K562 (cell line): ENCODE results near the gene TPSAB1. TPM values are rescaled to one million over a fixed set of nuclear protein-coding genes. Genes with fewer than 3 reads are reported as not detected.
A peak's percentile ranks its signal among the peaks of the same experiment; 100 is the strongest.

ENCODE experiments used
- ATAC-seq: fragments of 200-7000 bp; cut with Tn5 transposase; 3 replicates; pipeline ENCODE4 v1.9.1; 2020; ENCODE audit warnings: moderate library complexity
- BruUV-seq: library from RNA; stranded (reverse); fragments of 400-500 nt; replicated peaks from 2 replicates; lab custom pipeline; 2021; lab: Mats Ljungman, UMichigan
- CTCF ChIA-PET: fragments of 300-600 bp; formaldehyde crosslinking; extraction: SDS; loops from one replicate; lab custom pipeline; 2021; ENCODE audit warnings: low intra/inter-chr PET ratio; lab: Yijun Ruan, JAX
- POLR2A ChIA-PET: fragments of 300-600, 350-650 bp; sonication (Branson Sonifier 250); formaldehyde crosslinking; extraction: SDS; loops from one replicate; lab custom pipeline; 2021; ENCODE audit warnings: antibody characterized with exemption, inconsistent platforms; lab: Yijun Ruan, JAX
- DNase-seq, 4 experiments: peaks; one replicate each; pipeline versions ENCODE4 v3.0.0 to v3.0.0-alpha.2; 2011 to 2018; ENCODE audit warnings: low spot score in 3 of 4, mixed read lengths in 3 of 4; ENCODE audit errors: extremely low read depth in 1 of 4
- FAIRE-seq: peaks from 2 replicates; lab custom pipeline; 2011; peaks lifted over from hg19 to GRCh38; lab: Jason Lieb, UNC
- H2AFZ ChIP-seq: 2 replicates; pipeline ENCODE4 v1.6.0; 2011; ENCODE audit warnings: low read depth, low read length, control low read depth, inconsistent platforms
- H3K27ac ChIP-seq: fragments of 200-600 bp; 3 replicates; pipeline ENCODE4 v1.8.0; 2011; ENCODE audit warnings: low read depth, mild to moderate bottlenecking, control low read depth, inconsistent platforms, low read length, moderate library complexity, mixed read lengths; ENCODE audit errors: extremely low read depth
- H3K27me3 ChIP-seq, 2 experiments: fragments of 300-600 bp in 1 of 2; 2 replicates in 1 of 2; 3 replicates in 1 of 2; pipeline versions ENCODE4 v1.6.0 to v1.8.0; 2011; ENCODE audit warnings: inconsistent platforms in 2 of 2, low read length in 2 of 2, mild to moderate bottlenecking in 1 of 2, mixed read lengths in 1 of 2, moderate library complexity in 1 of 2; ENCODE audit not compliant: control insufficient read depth in 2 of 2, insufficient read depth in 2 of 2
- H3K36me3 ChIP-seq: fragments of 300-600 bp; 3 replicates; pipeline ENCODE4 v1.8.0; 2011; ENCODE audit warnings: mild to moderate bottlenecking, low read length, inconsistent platforms; ENCODE audit not compliant: control insufficient read depth, insufficient read depth
- H3K4me1 ChIP-seq, 2 experiments: fragments of 200-600 bp in 1 of 2; replicated peaks in 1 of 2; 2 replicates in 1 of 2; 3 replicates in 1 of 2; pipeline versions ENCODE4 v1.5.1 to v1.8.0; 2011; ENCODE audit warnings: inconsistent platforms in 2 of 2, low read length in 2 of 2, mild to moderate bottlenecking in 1 of 2, mixed read lengths in 1 of 2, moderate library complexity in 1 of 2; ENCODE audit not compliant: control insufficient read depth in 2 of 2, insufficient read depth in 2 of 2
- H3K4me2 ChIP-seq: 2 replicates; pipeline ENCODE4 v1.6.1; 2011; ENCODE audit warnings: low read length, control low read depth, inconsistent platforms, mixed read lengths; ENCODE audit not compliant: insufficient read depth
- H3K4me3 ChIP-seq: fragments of 200-600 bp; sonication (generic), shearing (Covaris generic); 2 replicates; pipeline ENCODE4 v1.5.1; 2016; ENCODE audit warnings: control low read depth, inconsistent platforms
- H3K79me2 ChIP-seq: fragments of 200-600 bp; 3 replicates; pipeline ENCODE4 v1.8.0; 2011; ENCODE audit warnings: low read length, inconsistent platforms; ENCODE audit not compliant: control insufficient read depth, insufficient read depth
- H3K9ac ChIP-seq, 2 experiments: 2 replicates each; pipeline versions ENCODE4 v1.6.0 to v1.6.1; 2011; ENCODE audit warnings: low read depth in 2 of 2, low read length in 2 of 2, control low read depth in 1 of 2, inconsistent platforms in 1 of 2, mild to moderate bottlenecking in 1 of 2, mixed read lengths in 1 of 2; ENCODE audit not compliant: insufficient read depth in 1 of 2
- H3K9me1 ChIP-seq: one replicate; pipeline ENCODE4 v1.6.0; 2011; ENCODE audit warnings: inconsistent platforms, mild to moderate bottlenecking, low read length, moderate library complexity; ENCODE audit not compliant: control insufficient read depth, insufficient read depth
- H3K9me3 ChIP-seq: replicated peaks from 2 replicates; pipeline ENCODE4 v1.5.1; 2011; ENCODE audit warnings: low read depth, low read length, inconsistent platforms; ENCODE audit not compliant: control insufficient read depth, insufficient read depth
- H4K20me1 ChIP-seq: replicated peaks from 2 replicates; pipeline ENCODE4 v1.6.1; 2011; ENCODE audit warnings: low read length, inconsistent platforms, mixed read lengths; ENCODE audit not compliant: control insufficient read depth, insufficient read depth
- DACH1 ChIP-seq: fragments of 450-650 bp; IDR thresholded peaks from 2 replicates; pipeline ENCODE4 v1.6.1; 2018; ENCODE audit not compliant: partially characterized antibody
- FOXM1 ChIP-seq, 2 experiments: fragments of 450-650 bp in 1 of 2; sonication (generic) in 1 of 2; formaldehyde crosslinking in 1 of 2; IDR thresholded peaks; 2 replicates each; pipeline versions ENCODE4 v1.6.1 to v1.9.0; 2017 to 2022; ENCODE audit warnings: low read depth in 2 of 2, mild to moderate bottlenecking in 2 of 2, missing genetic modification reagents in 1 of 2, moderate library complexity in 1 of 2
- PCBP1 ChIP-seq: fragments of 200-400 bp; formaldehyde crosslinking; IDR thresholded peaks from 2 replicates; pipeline ENCODE4 v1.6.1; 2018; ENCODE audit warnings: mild to moderate bottlenecking, low read depth, low read length; ENCODE audit not compliant: poor library complexity, severe bottlenecking
- UBTF ChIP-seq, 2 experiments: IDR thresholded peaks; 2 replicates each; pipeline ENCODE4 v1.6.1; 2012; ENCODE audit warnings: improper control_type of control experiment in 2 of 2, low read depth in 2 of 2, low read length in 2 of 2, borderline replicate concordance in 1 of 2
- ZNF24 ChIP-seq: fragments of 450-650 bp; IDR thresholded peaks from 2 replicates; pipeline ENCODE4 v1.6.1; 2016
- WGBS: fragments of 100-300 bp; shearing (Covaris generic); methylation state at CpG from one replicate; pipeline ENCODE4 v1.1.6; 2016; ENCODE audit warnings: low coverage, mixed read lengths; ENCODE audit not compliant: insufficient coverage; ENCODE audit errors: missing lambda C conversion rate; 5-methylcytosine and 5-hydroxymethylcytosine counted together
- in situ Hi-C: fragments of 300-500 bp; cut with MboI; formaldehyde crosslinking; loops from 4 replicates; pipeline ENCODE4 v1.15.0; 2018; ENCODE audit warnings: inconsistent platforms, mixed read lengths
- intact Hi-C: fragments of 100-400 bp; cut with micrococcal nuclease; formaldehyde crosslinking; loops from 2 replicates; pipeline ENCODE4 v1.14.2; 2022
- polyA plus RNA-seq, 8 experiments: library from polyadenylated mRNA; depleted of rRNA in 4 of 8; stranded (reverse) in 5 of 8; unstranded in 3 of 8; fragments of >200 nt; fragmentation: Nextera tagmentation in 2 of 8; fragmentation: Illumina TruSeq in 1 of 8; extraction: Ambion mirVana in 2 of 8; extraction: Trizol in 1 of 8; gene quantifications; 2 replicates each; pipeline versions ENCODE4 v1.2.1 to v1.2.3, GENCODE V29; 2011 to 2014; ENCODE audit warnings: inconsistent platforms in 1 of 8, missing spikeins in 1 of 8
- total RNA-seq, 7 experiments: library from RNA; depleted of rRNA in 6 of 7; stranded (reverse); fragments of >200 nt in 6 of 7; fragmentation: Illumina TruSeq in 2 of 7; extraction: Trizol in 2 of 7; gene quantifications; 2 replicates each; pipeline versions ENCODE4 v1.2.1 to v1.2.3, GENCODE V29; 2011 to 2021; ENCODE audit warnings: low replicate concordance in 1 of 7
- TF ChIP-seq, protein P1 (sequence below): sonication (generic); formaldehyde crosslinking; IDR thresholded peaks from 2 replicates; pipeline ENCODE4 v1.8.0; 2022; ENCODE audit warnings: missing genetic modification reagents, mild to moderate bottlenecking, borderline replicate concordance
- TF ChIP-seq, protein P2 (sequence below): sonication (generic); formaldehyde crosslinking; IDR thresholded peaks from 2 replicates; pipeline ENCODE4 v1.8.1; 2023; ENCODE audit warnings: missing genetic modification reagents, mild to moderate bottlenecking, borderline replicate concordance
- TF ChIP-seq, protein P3 (sequence below): fragments of 450-650 bp; formaldehyde crosslinking; IDR thresholded peaks from 2 replicates; pipeline ENCODE4 v1.4.0; 2022; ENCODE audit warnings: missing genetic modification characterization

The TPSAB1 gene
- total and polyA plus RNA-seq, 9 of the 15 experiments (the other 6 are each of a cell fraction or from before 2014, with no cell fraction given) = not detected

DNA sequence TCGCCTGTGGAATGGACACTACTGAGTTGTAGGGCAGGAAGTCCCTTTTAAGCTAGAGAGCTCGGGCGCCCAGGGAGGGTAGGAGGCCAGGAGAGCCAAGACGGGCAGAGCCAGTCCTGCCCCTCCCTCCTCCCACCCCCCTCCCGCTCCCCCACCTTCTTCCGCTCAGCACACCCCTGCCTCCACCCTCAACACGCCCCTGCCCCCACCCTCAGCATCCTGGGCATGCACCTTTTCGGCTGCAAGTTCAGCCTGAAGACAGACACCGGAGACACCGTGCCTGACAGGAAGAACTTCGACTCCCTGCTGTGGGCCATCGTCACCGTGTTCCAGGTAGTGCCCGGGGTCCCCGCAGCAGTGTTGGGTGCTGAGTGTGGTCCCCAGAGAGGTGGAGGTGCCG is 33.7 kb upstream of the TPSAB1 start (continued):
- TF ChIP-seq, protein P1, sequence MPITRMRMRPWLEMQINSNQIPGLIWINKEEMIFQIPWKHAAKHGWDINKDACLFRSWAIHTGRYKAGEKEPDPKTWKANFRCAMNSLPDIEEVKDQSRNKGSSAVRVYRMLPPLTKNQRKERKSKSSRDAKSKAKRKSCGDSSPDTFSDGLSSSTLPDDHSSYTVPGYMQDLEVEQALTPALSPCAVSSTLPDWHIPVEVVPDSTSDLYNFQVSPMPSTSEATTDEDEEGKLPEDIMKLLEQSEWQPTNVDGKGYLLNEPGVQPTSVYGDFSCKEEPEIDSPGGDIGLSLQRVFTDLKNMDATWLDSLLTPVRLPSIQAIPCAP = no peak
- no peak for TF ChIP-seq DACH1

DNA sequence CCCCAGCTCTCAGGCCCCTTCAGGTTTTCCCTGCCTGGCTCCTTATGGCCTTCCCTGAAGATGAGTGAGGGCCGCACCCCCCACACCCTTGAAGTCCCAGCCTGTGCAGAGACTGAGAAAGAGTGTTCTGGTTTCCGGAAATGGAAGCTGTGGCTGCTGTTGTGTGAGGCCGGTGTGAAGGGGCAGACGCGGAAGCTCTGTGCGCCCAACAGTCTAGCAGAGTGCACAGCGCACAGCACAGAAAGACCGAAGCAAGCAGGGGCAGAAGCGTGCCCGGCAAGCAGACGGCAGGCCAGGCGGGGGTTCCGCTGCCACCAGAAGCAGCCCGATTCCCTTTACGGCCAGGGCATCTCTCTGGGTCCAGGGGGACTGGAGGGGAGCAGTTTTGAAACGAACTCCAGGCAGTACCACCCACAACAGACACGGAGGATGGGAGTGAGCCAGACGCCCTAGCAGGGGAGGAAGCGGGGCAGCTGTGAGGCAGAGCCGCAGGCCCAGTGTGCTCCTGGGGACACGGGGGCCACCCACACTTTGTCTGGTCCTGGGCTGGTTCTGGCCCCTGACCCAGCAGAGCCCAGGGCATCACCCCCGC is 32.2 kb upstream of the TPSAB1 start:
- intact Hi-C loops = no loop called here
- ATAC-seq = peak; percentile 28; the same call in 1 of the 3 replicates

More for the DNA sequence above, 32.2 kb upstream of the TPSAB1 start:
- DNase-seq (no peak), FAIRE-seq (no peak)
- Histone ChIP-seq H3K79me2 (no peaks in the 10 kb centered on the region), H3K4me3 (no peak overlapping the region), H2AFZ (no peak overlapping the region), H3K9me3 (no peaks in the 10 kb centered on the region), H3K9me1 (no peaks in the 10 kb centered on the region), H4K20me1 (no peaks in the 10 kb centered on the region; the same call in 1 of the 2 replicates), H3K27me3 (peaks cover 36 to 90% of the 10 kb centered on the region in 2 experiments; a peak in 4 of 5 replicates), H3K9ac (no peak overlapping the region), H3K4me2 (no peak overlapping the region), H3K27ac (no peak overlapping the region), H3K4me1 (peaks cover 0 to 58% of the 10 kb centered on the region in 2 experiments; a peak in 2 of 5 replicates), H3K36me3 (no peaks in the 10 kb centered on the region)
- no TSS peak for BruUV-seq
- in situ Hi-C loops = no loop called here
- CTCF ChIA-PET = no interaction called here
- 3% methylated on average over 22 of the region's 22 CpGs for WGBS
- TF ChIP-seq PCBP1 (no peak), UBTF (IDR thresholded peaks at IDR 0.05; ENCODE audit: borderline replicate concordance in 1 of 2, low read depth in 2 of 2, low read length in 2 of 2) (0 out of 4 replicates have a peak, but pooled peaks of 1 of the 2 experiments have one; percentile 45), FOXM1 (IDR thresholded peaks at IDR 0.05; ENCODE audit: low read depth) (no peak), FOXM1 (CRISPR knock-in tag; IDR thresholded peaks at IDR 0.05; ENCODE audit: low read depth) (no peak), ZNF24 (no peak)
- TF ChIP-seq, protein P2, sequence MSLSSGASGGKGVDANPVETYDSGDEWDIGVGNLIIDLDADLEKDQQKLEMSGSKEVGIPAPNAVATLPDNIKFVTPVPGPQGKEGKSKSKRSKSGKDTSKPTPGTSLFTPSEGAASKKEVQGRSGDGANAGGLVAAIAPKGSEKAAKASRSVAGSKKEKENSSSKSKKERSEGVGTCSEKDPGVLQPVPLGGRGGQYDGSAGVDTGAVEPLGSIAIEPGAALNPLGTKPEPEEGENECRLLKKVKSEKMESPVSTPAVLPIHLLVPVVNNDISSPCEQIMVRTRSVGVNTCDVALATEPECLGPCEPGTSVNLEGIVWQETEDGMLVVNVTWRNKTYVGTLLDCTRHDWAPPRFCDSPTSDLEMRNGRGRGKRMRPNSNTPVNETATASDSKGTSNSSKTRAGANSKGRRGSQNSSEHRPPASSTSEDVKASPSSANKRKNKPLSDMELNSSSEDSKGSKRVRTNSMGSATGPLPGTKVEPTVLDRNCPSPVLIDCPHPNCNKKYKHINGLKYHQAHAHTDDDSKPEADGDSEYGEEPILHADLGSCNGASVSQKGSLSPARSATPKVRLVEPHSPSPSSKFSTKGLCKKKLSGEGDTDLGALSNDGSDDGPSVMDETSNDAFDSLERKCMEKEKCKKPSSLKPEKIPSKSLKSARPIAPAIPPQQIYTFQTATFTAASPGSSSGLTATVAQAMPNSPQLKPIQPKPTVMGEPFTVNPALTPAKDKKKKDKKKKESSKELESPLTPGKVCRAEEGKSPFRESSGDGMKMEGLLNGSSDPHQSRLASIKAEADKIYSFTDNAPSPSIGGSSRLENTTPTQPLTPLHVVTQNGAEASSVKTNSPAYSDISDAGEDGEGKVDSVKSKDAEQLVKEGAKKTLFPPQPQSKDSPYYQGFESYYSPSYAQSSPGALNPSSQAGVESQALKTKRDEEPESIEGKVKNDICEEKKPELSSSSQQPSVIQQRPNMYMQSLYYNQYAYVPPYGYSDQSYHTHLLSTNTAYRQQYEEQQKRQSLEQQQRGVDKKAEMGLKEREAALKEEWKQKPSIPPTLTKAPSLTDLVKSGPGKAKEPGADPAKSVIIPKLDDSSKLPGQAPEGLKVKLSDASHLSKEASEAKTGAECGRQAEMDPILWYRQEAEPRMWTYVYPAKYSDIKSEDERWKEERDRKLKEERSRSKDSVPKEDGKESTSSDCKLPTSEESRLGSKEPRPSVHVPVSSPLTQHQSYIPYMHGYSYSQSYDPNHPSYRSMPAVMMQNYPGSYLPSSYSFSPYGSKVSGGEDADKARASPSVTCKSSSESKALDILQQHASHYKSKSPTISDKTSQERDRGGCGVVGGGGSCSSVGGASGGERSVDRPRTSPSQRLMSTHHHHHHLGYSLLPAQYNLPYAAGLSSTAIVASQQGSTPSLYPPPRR (CRISPR knock-in tag) = no peak
- TF ChIP-seq, protein P3, sequence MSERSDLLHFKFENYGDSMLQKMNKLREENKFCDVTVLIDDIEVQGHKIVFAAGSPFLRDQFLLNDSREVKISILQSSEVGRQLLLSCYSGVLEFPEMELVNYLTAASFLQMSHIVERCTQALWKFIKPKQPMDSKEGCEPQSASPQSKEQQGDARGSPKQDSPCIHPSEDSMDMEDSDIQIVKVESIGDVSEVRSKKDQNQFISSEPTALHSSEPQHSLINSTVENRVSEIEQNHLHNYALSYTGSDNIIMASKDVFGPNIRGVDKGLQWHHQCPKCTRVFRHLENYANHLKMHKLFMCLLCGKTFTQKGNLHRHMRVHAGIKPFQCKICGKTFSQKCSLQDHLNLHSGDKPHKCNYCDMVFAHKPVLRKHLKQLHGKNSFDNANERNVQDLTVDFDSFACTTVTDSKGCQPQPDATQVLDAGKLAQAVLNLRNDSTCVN = no peak
- POLR2A ChIA-PET = interaction anchor here (1.0 kb wide), 3 partner anchors 8 to 16 kb away, joined by 3 read pairs; no protein-coding TSS in a partner anchor
